GM18520 (cell line): ENCODE measurements around the gene PRR14L.
"Not testable (repeated sequence)": the region's sequence is repeated elsewhere in the genome, so short reads cannot be mapped to it uniquely, and the experiment has no call there.

Source experiments
- ATAC-seq: cut with Tn5 transposase; IDR thresholded peaks from one replicate; pipeline ENCODE4 v1.9.1; 2021; ENCODE audit not compliant: unreplicated experiment

The PRR14L gene

GRCh38 chr22:31749636-31750364 is at the start of gene PRR14L:
Gene PRR14L (minus strand): TSS chr22:31750132. CDS start chr22:31738860, 11,272 bp downstream.
- peak; percentile 40 for ATAC-seq

DNA sequence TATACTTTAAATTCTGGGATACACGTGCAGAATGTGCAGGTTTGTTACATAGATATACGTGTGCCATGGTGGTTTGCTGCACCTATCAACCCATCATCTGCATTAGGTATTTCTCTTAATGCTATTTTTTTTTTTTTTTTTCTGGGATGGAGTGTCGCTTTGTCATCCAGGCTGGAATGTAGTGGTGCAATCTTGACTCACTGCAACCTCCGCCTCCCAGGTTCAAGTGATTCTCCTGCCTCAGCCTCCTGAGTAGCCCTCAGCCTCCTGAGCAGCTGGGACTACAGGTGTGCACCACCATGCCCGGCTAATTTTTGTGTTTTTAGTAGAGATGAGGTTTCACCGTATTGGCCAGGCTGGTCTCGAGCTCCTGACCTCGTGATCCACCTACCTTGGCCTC is 49.4 kb upstream of the PRR14L start:
- ATAC-seq, result not testable (repeated sequence)

DNA sequence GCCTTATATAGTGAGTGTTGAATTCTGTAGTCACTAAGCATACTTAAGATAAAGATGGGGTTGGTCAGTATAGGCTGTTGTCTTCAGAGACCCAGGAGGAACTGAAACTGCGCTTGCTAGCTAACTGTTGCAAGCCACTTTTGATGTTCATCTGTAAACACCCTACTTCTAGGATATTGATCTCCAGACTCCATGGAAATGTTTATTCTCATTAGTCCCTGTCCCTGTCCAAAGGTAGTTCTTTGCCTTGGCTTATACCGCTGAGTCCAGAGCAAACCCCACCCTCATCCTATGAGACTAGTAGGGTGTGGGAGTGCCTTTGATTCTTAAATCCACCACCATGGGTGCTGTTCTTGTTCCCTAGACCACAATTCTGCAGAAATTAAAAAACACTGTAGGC is 40.3 kb upstream of the PRR14L start:
- no peak for ATAC-seq

DNA sequence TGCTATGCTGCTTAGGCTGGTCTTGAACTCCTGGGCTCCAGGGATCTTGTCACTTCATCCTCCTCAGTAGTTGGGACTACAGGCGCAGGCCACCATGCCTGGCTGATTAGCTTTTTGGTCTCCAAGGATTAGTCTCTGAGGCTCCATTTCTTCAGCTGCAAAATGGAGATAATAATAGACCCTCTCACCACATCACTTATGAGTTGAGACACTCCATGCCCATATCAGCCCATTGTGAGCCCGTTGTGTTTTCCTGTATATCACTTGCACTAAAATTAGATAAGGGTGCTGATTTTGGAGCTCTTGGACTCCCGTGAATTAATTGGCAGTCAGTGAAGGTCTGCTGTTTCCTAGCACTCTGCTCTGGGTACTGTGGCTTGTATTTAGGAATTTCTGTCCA is 39.9 kb upstream of the PRR14L start:
- no peak for ATAC-seq

DNA sequence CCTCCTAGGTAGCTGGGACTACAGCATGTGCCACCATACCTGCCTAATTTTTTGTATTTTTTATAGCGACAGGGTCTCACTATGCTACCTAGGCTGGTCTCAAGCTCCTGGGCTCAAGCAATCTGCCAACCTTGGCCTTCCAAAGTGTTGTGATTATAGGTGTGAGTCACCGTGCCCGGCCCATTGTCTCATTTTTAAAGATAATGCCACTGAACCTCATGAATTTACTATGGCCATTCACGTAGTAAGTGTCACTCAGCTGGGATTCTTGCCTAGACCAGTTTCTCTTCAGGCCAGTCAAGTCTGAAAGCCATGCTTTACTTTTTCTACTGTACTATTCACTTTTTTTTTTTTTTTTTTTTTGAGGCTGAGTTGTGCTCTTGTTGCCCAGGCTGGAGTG is 26.3 kb upstream of the PRR14L start:
- ATAC-seq, result no peak

DNA sequence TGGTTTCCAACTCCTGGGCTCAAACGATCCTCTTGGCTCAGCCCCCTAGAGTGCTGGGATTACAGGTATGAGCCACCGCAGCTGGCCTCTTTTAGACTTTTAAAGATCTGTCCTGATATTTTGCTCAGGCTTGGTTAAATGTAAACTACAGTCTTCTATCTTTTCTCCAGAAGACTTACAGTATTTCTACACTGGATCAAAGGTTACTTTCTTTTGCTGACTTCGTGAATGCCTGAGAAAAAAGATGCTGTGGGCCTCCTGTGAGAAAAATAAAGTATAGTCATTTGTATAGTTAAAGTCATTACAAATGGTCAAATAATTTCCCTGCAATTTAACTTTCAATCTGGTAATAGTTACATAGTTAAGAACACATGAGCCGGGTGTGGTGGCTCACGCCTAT is 23.5 kb upstream of the PRR14L start:
- no peak for ATAC-seq

DNA sequence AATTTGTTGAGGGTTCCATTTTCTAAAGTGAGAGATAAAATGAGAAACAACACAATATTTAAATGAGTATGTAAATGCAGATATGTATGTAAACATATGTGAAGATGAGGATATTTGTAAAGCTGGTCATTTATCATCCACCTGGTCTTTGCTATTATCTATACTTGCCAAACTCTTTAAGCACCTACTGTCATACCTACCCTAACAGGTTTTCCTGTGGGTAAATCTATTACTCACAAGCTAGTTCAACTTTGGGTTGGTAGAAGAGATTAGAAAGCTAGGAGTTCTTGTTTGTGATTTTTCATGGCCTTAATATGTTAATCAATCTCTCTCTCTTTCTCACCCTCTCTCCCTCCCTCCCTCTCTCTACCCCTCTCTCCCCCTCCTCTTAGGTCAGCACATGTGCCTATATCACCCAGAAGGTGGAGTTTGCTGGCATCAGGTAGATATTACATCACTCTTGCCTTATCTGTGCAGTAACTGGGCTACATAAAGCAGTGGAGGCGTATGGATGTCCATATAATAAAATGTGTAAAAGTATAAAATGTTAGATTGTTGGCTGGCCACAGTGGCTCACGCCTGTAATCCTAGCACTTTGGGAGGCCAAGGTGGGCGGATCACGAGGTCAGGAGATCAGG is 18.6 kb upstream of the PRR14L start:
- no peak for ATAC-seq

GRCh38 chr22:31764785-31765184 is 14.9 kb upstream of the PRR14L start:
- no peak for ATAC-seq

DNA sequence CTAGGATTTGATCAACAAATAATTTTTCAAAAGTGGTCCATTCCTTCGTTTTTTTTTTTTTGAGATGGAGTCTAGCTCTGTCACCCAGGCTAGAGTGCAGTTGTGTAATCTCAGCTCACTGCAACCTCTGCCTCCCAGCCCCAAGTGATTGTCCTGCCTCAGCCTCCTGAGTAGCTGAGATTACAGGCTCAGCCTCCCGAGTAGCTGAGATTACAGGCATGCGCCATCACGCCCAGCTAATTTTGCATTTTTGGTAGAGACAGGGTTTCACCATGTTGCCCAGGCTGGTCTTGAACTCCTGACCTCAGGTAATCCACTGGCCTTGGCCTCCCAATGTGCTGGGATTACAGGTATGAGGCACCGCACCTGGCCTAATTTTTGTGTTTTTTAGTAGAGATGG is 8.9 kb upstream of the PRR14L start:
- not testable (repeated sequence) for ATAC-seq

- no peak for ATAC-seq
Measured at GRCh38 chr22:31757265-31757664, 7.3 kb upstream of the PRR14L start.

DNA sequence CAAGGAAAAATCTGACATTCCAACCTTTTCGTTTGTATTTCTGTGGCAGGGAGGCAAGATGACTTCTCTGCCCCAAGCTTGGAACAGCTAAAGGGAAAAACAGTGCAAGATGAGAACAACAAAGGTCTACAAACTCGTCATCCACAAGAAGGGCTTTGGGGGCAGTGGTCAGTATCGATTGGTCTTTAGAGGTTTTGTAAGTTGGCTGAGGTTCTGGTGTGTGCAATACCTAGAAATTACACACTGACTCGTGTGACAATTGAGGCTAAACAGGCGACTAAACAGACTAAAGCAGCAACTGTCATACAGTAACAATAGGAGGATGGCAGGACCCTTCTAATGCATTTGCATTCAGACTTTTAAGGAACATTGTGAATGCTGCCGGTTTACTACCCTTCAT is 4.9 kb upstream of the PRR14L start:
- ATAC-seq, result no peak

GRCh38 chr22:31753634-31754501 is 3.9 kb upstream of the PRR14L start, which contains the start of gene DEPDC5:
Gene DEPDC5 (plus strand): TSS chr22:31754019. CDS start chr22:31754922, 903 bp downstream.
- ATAC-seq, result peak; percentile 61

- ATAC-seq, result peak; percentile 0
Measured at GRCh38 chr22:31753005-31753633, 3.2 kb upstream of the PRR14L start.

GRCh38 chr22:31752096-31752847 is 2.3 kb upstream of the PRR14L start:
- ATAC-seq, result no peak

GRCh38 chr22:31750365-31751284 is 693 bp upstream of the PRR14L start:
- no peak for ATAC-seq

GRCh38 chr22:31748490-31748889 is 1.4 kb downstream of the PRR14L start:
- no peak for ATAC-seq

DNA sequence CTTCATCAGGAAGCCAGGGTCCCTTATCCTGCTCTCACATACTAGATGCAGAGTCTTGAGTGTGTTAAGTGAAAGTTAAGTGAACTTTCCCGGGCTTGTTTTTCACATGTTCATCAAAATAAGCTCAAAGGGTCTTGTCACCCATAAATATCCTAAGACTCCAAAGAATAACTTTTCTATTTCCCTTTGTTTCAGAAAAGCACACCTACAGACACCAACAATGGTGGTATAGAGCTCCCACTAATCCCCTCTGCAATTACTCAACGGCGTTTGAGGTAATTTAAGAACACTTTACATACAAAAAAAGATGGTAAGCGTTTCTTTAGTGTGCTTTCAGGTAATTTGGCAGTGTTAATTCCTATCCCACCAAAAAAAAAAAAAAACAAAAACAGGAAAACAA is 2.5 kb downstream of the PRR14L start:
- no peak for ATAC-seq

GRCh38 chr22:31743871-31744270 is 6.1 kb downstream of the PRR14L start:
- ATAC-seq, result no peak

GRCh38 chr22:31742682-31743081 is 7.2 kb downstream of the PRR14L start:
- ATAC-seq, result no peak
